OCI-M2 (cell line): ENCODE data around the gene PRR23E.

ENCODE experiments used
- DNase-seq: peaks from one replicate; lab custom pipeline; 2025; ENCODE audit not compliant: unreplicated experiment; lab: John Stamatoyannopoulos, UW

The PRR23E gene

GRCh38 chr3:127207727-127208482, 15.0 kb downstream of the PRR23E start:
- no peak for DNase-seq

GRCh38 chr3:127208483-127209100, 15.7 kb downstream of the PRR23E start:
- no peak for DNase-seq

GRCh38 chr3:127209155-127209839, 16.4 kb downstream of the PRR23E start:
- DNase-seq = no peak

GRCh38 chr3:127209840-127210653, 17.1 kb downstream of the PRR23E start:
- DNase-seq = no peak

GRCh38 chr3:127210654-127210943, 17.7 kb downstream of the PRR23E start:
- DNase-seq = no peak

GRCh38 chr3:127211118-127212060, 18.5 kb downstream of the PRR23E start:
- DNase-seq = no peak

- DNase-seq = no peak
Measured at GRCh38 chr3:127212231-127212630, 19.3 kb downstream of the PRR23E start.

GRCh38 chr3:127212711-127213110, 19.8 kb downstream of the PRR23E start:
- DNase-seq = no peak

GRCh38 chr3:127213381-127213918, 20.5 kb downstream of the PRR23E start:
- DNase-seq = no peak

- no peak for DNase-seq
Measured at GRCh38 chr3:127214975-127215374, 22.0 kb downstream of the PRR23E start.

GRCh38 chr3:127215714-127216414, 22.9 kb downstream of the PRR23E start:
- DNase-seq = no peak

- DNase-seq = no peak
Measured at GRCh38 chr3:127216415-127217261, 23.7 kb downstream of the PRR23E start.

GRCh38 chr3:127217596-127218453, 24.9 kb downstream of the PRR23E start:
- no peak for DNase-seq

- DNase-seq = no peak
Measured at GRCh38 chr3:127218454-127218922, 25.6 kb downstream of the PRR23E start.

- no peak for DNase-seq
Measured at GRCh38 chr3:127220497-127220896, 27.6 kb downstream of the PRR23E start.

GRCh38 chr3:127221037-127221436, 28.1 kb downstream of the PRR23E start:
- DNase-seq = no peak

- DNase-seq = no peak
Measured at GRCh38 chr3:127221446-127222035, 28.6 kb downstream of the PRR23E start.
